ENCODE data around the gene PCDH18.

- no peak for TF ChIP-seq CTCF (IDR thresholded peaks at IDR 0.05)
- no peak for TF ChIP-seq POLR2A (IDR thresholded peaks at IDR 0.05)
Measured at GRCh38 chr4:137538526-137538925, 6.2 kb upstream of the PCDH18 start.
